HCT116 (cell line): ENCODE measurements around the gene SYTL5. TPM values are rescaled to one million over a fixed set of nuclear protein-coding genes. Genes with fewer than 3 reads are reported as not detected.

ENCODE experiments used
- ATAC-seq: fragments of 200-7000 bp; cut with Tn5 transposase; 2 replicates; pipeline ENCODE4 v1.9.1; 2020; ENCODE audit warnings: mild to moderate bottlenecking, moderate library complexity
- BruUV-seq: library from RNA; stranded (reverse); fragments of 400-500 nt; replicated peaks from 2 replicates; lab custom pipeline; 2021; lab: Mats Ljungman, UMichigan
- CTCF ChIA-PET: fragments of 300-600 bp; sonication (Branson Sonifier 250); formaldehyde crosslinking; loops from one replicate; lab custom pipeline; 2021; ENCODE audit warnings: antibody characterized with exemption; lab: Charles Lee
- POLR2A ChIA-PET: fragments of 300-600, 350-600 bp; sonication (Branson Sonifier 250); formaldehyde crosslinking; loops from one replicate; lab custom pipeline; 2021; ENCODE audit warnings: antibody characterized with exemption; lab: Charles Lee
- RAD21 ChIA-PET, 2 experiments: fragments of 300-600 bp; sonication (Branson Sonifier 250); formaldehyde crosslinking; loops; one replicate each; lab custom pipeline; 2023; ENCODE audit warnings: low total read pairs in 2 of 2; ENCODE audit not compliant: uncharacterized antibody in 2 of 2, unreplicated experiment in 2 of 2, low non-redundant PET in 1 of 2; lab: Charles Lee
- DNase-seq: peaks from one replicate; pipeline ENCODE4 v3.0.0-alpha.2; 2010; ENCODE audit warnings: low read depth, low spot score
- H2AFZ ChIP-seq: fragments of 200-600 bp; shearing (Covaris generic), sonication (generic); 2 replicates; pipeline ENCODE4 v1.6.1; 2017; ENCODE audit warnings: low read depth, mixed run types, mixed read lengths, antibody characterized with exemption, low read length; ENCODE audit not compliant: poor library complexity, severe bottlenecking
- H3K27ac ChIP-seq: 2 replicates; pipeline ENCODE4 v1.5.1; 2012; ENCODE audit warnings: low read depth, low read length
- H3K27me3 ChIP-seq: fragments of 200-600 bp; sonication (generic); 2 replicates; pipeline ENCODE4 v1.6.1; 2016; ENCODE audit warnings: mixed run types, low read length, mixed read lengths; ENCODE audit not compliant: insufficient read depth
- H3K36me3 ChIP-seq, 2 experiments: fragments of 200-500 bp in 1 of 2; fragments of 200-600 bp in 1 of 2; sonication (Bioruptor generic) in 1 of 2; sonication (generic) in 1 of 2; 2 replicates each; pipeline versions ENCODE4 v1.5.1 to v1.6.1; 2014 to 2016; ENCODE audit warnings: low read length in 2 of 2, inconsistent platforms in 1 of 2, mixed read lengths in 1 of 2, mixed run types in 1 of 2; ENCODE audit not compliant: insufficient read depth in 2 of 2, control insufficient read depth in 1 of 2
- H3K4me1 ChIP-seq, 2 experiments: fragments of 200-600 bp in 1 of 2; sonication (generic) in 1 of 2; 2 replicates each; pipeline versions ENCODE4 v1.5.1 to v1.6.1; 2012 to 2017; ENCODE audit warnings: low read length in 2 of 2, inconsistent platforms in 1 of 2, mild to moderate bottlenecking in 1 of 2, mixed read lengths in 1 of 2, mixed run types in 1 of 2, moderate library complexity in 1 of 2; ENCODE audit not compliant: insufficient read depth in 2 of 2, control insufficient read depth in 1 of 2
- H3K4me2 ChIP-seq: fragments of 200-600 bp; sonication (generic); 2 replicates; pipeline ENCODE4 v1.6.1; 2017; ENCODE audit warnings: mixed run types, low read length, mixed read lengths
- H3K4me3 ChIP-seq, 2 experiments: fragments of 200-600 bp in 1 of 2; sonication (generic) in 1 of 2; replicated peaks in 1 of 2; 2 replicates each; pipeline ENCODE4 v1.5.1; 2011 to 2016; ENCODE audit warnings: low read length in 2 of 2, control low read depth in 1 of 2, low read depth in 1 of 2, mild to moderate bottlenecking in 1 of 2, mixed read lengths in 1 of 2, mixed run types in 1 of 2
- H3K79me2 ChIP-seq: fragments of 200-600 bp; sonication (generic); 2 replicates; pipeline ENCODE4 v1.6.1; 2017; ENCODE audit warnings: mild to moderate bottlenecking, mixed run types, low read length, moderate library complexity, mixed read lengths; ENCODE audit not compliant: insufficient read depth
- H3K9ac ChIP-seq: fragments of 200-600 bp; sonication (generic); 2 replicates; pipeline ENCODE4 v1.6.1; 2016; ENCODE audit warnings: low read length, mixed read lengths
- H3K9me2 ChIP-seq: fragments of 200-600 bp; sonication (generic), shearing (Covaris generic); 2 replicates; pipeline ENCODE4 v1.6.1; 2017; ENCODE audit warnings: mixed run types, mild to moderate bottlenecking, moderate library complexity; ENCODE audit not compliant: insufficient read depth
- H3K9me3 ChIP-seq, 2 experiments: fragments of 200-500 bp in 1 of 2; fragments of 200-600 bp in 1 of 2; sonication (Bioruptor generic) in 1 of 2; sonication (generic) in 1 of 2; 2 replicates each; pipeline ENCODE4 v1.6.1; 2014 to 2017; ENCODE audit warnings: low read length in 2 of 2, mixed read lengths in 2 of 2, inconsistent platforms in 1 of 2, low read depth in 1 of 2, mild to moderate bottlenecking in 1 of 2, mixed run types in 1 of 2, moderate library complexity in 1 of 2; ENCODE audit not compliant: control insufficient read depth in 1 of 2, insufficient read depth in 1 of 2
- H4K20me1 ChIP-seq: fragments of 200-600 bp; sonication (generic), shearing (Covaris generic); 2 replicates; pipeline ENCODE4 v1.6.1; 2017; ENCODE audit warnings: mixed run types, mild to moderate bottlenecking, moderate library complexity; ENCODE audit not compliant: insufficient read depth
- CEBPB ChIP-seq: IDR thresholded peaks from 2 replicates; pipeline ENCODE4 v1.6.1; 2012; ENCODE audit warnings: low read depth
- EGR1 ChIP-seq: IDR thresholded peaks from 2 replicates; pipeline ENCODE4 v1.6.1; 2012; ENCODE audit warnings: low read depth
- ELF1 ChIP-seq: IDR thresholded peaks from 2 replicates; pipeline ENCODE4 v1.6.1; 2012; ENCODE audit warnings: low read depth, borderline replicate concordance
- EZH2 ChIP-seq: fragments of 200-600 bp; sonication (generic); IDR thresholded peaks from 2 replicates; pipeline ENCODE4 v1.6.1; 2017; ENCODE audit warnings: antibody characterized with exemption, mixed run types
- EZH2phosphoT487 ChIP-seq: fragments of 200-600 bp; IDR thresholded peaks from 2 replicates; pipeline ENCODE4 v1.6.1; 2018; ENCODE audit warnings: antibody characterized with exemption, borderline replicate concordance
- FOSL1 ChIP-seq: IDR thresholded peaks from 2 replicates; pipeline ENCODE4 v1.6.1; 2012; ENCODE audit warnings: low read depth
- JUND ChIP-seq: IDR thresholded peaks from 2 replicates; pipeline ENCODE4 v1.6.1; 2012
- POLR2A ChIP-seq: IDR thresholded peaks from 2 replicates; pipeline ENCODE4 v1.7.0; 2011; ENCODE audit warnings: borderline replicate concordance; ENCODE audit not compliant: insufficient read depth, insufficient read length; ENCODE audit errors: extremely low read depth
- POLR2AphosphoS5 ChIP-seq: IDR thresholded peaks from 2 replicates; pipeline ENCODE4 v1.6.1; 2011; ENCODE audit warnings: mild to moderate bottlenecking, low read depth, low read length, moderate library complexity
- SP1 ChIP-seq: IDR thresholded peaks from 2 replicates; pipeline ENCODE4 v1.6.1; 2012; ENCODE audit warnings: low read depth
- SRF ChIP-seq: IDR thresholded peaks from 2 replicates; pipeline ENCODE4 v1.6.1; 2012; ENCODE audit warnings: low read depth
- TCF7L2 ChIP-seq: IDR thresholded peaks from 2 replicates; pipeline ENCODE4 v1.7.0; 2011; ENCODE audit warnings: borderline replicate concordance, inconsistent platforms; ENCODE audit not compliant: insufficient read depth, insufficient read length; ENCODE audit errors: extremely low read depth
- YY1 ChIP-seq: IDR thresholded peaks from 2 replicates; pipeline ENCODE4 v1.6.1; 2011; ENCODE audit warnings: low read length, low read depth, moderate library complexity, mild to moderate bottlenecking; ENCODE audit not compliant: insufficient replicate concordance; ENCODE audit errors: extremely low read depth
- ZNF274 ChIP-seq: fragments of 200-500 bp; sonication (Bioruptor generic); IDR thresholded peaks from 2 replicates; pipeline ENCODE4 v1.6.1; 2014; ENCODE audit warnings: mild to moderate bottlenecking, low read depth, low read length, inconsistent platforms
- intact Hi-C: fragments of 100-400 bp; cut with micrococcal nuclease; formaldehyde crosslinking; loops from 2 replicates; pipeline ENCODE4 v1.10.0; 2022
- total RNA-seq: library from RNA; stranded (reverse); gene quantifications from one replicate; pipeline ENCODE4 v1.2.1, GENCODE V29; 2021; ENCODE audit not compliant: unreplicated experiment
- TF ChIP-seq, protein P1 (sequence below): IDR thresholded peaks from 2 replicates; pipeline ENCODE4 v1.6.1; 2011; ENCODE audit warnings: mild to moderate bottlenecking, low read length, moderate library complexity; ENCODE audit not compliant: insufficient replicate concordance; ENCODE audit errors: extremely low read depth
- TF ChIP-seq, protein P2 (sequence below): IDR thresholded peaks from 2 replicates; pipeline ENCODE4 v1.6.1; 2012
- TF ChIP-seq, protein P3 (sequence below): IDR thresholded peaks from 2 replicates; pipeline ENCODE4 v1.6.1; 2012; ENCODE audit warnings: low read depth
- TF ChIP-seq, protein P4 (sequence below): IDR thresholded peaks from 2 replicates; pipeline ENCODE4 v1.6.1; 2012
- TF ChIP-seq, protein P5 (sequence below), 3 experiments: fragments of 200-600 bp in 1 of 3; sonication (generic) in 1 of 3; IDR thresholded peaks in 2 of 3; conservative IDR thresholded peaks in 1 of 3; 2 replicates each; pipeline ENCODE4 v1.5.1; 2012 to 2017; ENCODE audit warnings: low read depth in 2 of 3, low read length in 2 of 3, antibody characterized with exemption in 1 of 3, borderline replicate concordance in 1 of 3, control low read depth in 1 of 3, mild to moderate bottlenecking in 1 of 3, mixed read lengths in 1 of 3, mixed run types in 1 of 3, moderate library complexity in 1 of 3; ENCODE audit not compliant: insufficient read depth in 1 of 3

SYTL5 gene
- total RNA-seq, 1 experiment from 2014 or later = 0.20 TPM

DNA sequence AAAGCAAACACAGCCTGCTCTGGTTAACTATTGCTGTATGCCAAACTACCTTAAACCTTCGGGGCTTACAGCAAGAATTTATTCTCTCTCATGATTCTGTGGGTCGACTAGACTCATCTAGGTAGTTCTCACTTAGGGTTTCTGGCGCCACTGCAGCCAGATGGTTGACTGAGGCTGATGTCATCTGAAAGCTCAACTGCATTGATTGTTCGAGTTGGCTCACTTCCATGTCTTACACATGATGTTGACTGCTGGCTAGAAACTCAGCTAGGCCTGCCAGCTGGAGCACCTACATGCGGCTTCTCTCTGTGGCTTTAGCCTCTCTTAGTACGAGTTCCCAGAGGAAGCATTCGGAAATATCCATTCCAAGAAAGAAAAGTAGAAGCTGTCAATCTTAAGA lies 111.1 kb downstream of the SYTL5 start:
- TF ChIP-seq, protein P1, sequence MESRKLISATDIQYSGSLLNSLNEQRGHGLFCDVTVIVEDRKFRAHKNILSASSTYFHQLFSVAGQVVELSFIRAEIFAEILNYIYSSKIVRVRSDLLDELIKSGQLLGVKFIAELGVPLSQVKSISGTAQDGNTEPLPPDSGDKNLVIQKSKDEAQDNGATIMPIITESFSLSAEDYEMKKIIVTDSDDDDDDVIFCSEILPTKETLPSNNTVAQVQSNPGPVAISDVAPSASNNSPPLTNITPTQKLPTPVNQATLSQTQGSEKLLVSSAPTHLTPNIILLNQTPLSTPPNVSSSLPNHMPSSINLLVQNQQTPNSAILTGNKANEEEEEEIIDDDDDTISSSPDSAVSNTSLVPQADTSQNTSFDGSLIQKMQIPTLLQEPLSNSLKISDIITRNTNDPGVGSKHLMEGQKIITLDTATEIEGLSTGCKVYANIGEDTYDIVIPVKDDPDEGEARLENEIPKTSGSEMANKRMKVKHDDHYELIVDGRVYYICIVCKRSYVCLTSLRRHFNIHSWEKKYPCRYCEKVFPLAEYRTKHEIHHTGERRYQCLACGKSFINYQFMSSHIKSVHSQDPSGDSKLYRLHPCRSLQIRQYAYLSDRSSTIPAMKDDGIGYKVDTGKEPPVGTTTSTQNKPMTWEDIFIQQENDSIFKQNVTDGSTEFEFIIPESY = no peak
- TF ChIP-seq SP1 = no peak
- no peak for TF ChIP-seq CEBPB
- no peak for TF ChIP-seq EGR1
- TF ChIP-seq, protein P2, sequence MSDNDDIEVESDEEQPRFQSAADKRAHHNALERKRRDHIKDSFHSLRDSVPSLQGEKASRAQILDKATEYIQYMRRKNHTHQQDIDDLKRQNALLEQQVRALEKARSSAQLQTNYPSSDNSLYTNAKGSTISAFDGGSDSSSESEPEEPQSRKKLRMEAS = no peak
- no peak for TF ChIP-seq POLR2AphosphoS5
- no peak for TF ChIP-seq POLR2A
- TF ChIP-seq, protein P3, sequence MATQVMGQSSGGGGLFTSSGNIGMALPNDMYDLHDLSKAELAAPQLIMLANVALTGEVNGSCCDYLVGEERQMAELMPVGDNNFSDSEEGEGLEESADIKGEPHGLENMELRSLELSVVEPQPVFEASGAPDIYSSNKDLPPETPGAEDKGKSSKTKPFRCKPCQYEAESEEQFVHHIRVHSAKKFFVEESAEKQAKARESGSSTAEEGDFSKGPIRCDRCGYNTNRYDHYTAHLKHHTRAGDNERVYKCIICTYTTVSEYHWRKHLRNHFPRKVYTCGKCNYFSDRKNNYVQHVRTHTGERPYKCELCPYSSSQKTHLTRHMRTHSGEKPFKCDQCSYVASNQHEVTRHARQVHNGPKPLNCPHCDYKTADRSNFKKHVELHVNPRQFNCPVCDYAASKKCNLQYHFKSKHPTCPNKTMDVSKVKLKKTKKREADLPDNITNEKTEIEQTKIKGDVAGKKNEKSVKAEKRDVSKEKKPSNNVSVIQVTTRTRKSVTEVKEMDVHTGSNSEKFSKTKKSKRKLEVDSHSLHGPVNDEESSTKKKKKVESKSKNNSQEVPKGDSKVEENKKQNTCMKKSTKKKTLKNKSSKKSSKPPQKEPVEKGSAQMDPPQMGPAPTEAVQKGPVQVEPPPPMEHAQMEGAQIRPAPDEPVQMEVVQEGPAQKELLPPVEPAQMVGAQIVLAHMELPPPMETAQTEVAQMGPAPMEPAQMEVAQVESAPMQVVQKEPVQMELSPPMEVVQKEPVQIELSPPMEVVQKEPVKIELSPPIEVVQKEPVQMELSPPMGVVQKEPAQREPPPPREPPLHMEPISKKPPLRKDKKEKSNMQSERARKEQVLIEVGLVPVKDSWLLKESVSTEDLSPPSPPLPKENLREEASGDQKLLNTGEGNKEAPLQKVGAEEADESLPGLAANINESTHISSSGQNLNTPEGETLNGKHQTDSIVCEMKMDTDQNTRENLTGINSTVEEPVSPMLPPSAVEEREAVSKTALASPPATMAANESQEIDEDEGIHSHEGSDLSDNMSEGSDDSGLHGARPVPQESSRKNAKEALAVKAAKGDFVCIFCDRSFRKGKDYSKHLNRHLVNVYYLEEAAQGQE = no peak
- TF ChIP-seq YY1 = no peak
- TF ChIP-seq EZH2phosphoT487 = no peak
- no peak for TF ChIP-seq FOSL1
- no peak for TF ChIP-seq TCF7L2
- TF ChIP-seq JUND = no peak
- TF ChIP-seq EZH2 = no peak
- no peak for TF ChIP-seq ZNF274
- TF ChIP-seq, protein P4, sequence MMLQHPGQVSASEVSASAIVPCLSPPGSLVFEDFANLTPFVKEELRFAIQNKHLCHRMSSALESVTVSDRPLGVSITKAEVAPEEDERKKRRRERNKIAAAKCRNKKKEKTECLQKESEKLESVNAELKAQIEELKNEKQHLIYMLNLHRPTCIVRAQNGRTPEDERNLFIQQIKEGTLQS = no peak
- TF ChIP-seq, protein P5, sequence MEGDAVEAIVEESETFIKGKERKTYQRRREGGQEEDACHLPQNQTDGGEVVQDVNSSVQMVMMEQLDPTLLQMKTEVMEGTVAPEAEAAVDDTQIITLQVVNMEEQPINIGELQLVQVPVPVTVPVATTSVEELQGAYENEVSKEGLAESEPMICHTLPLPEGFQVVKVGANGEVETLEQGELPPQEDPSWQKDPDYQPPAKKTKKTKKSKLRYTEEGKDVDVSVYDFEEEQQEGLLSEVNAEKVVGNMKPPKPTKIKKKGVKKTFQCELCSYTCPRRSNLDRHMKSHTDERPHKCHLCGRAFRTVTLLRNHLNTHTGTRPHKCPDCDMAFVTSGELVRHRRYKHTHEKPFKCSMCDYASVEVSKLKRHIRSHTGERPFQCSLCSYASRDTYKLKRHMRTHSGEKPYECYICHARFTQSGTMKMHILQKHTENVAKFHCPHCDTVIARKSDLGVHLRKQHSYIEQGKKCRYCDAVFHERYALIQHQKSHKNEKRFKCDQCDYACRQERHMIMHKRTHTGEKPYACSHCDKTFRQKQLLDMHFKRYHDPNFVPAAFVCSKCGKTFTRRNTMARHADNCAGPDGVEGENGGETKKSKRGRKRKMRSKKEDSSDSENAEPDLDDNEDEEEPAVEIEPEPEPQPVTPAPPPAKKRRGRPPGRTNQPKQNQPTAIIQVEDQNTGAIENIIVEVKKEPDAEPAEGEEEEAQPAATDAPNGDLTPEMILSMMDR (IDR thresholded peaks at IDR 0.05 in 2 of 3, conservative IDR thresholded peaks at IDR 0.05 in 1 of 3; ENCODE audit: borderline replicate concordance in 1 of 3, insufficient read depth in 1 of 3, low read depth in 2 of 3, low read length in 2 of 3) = no peak
- TF ChIP-seq SRF = no peak
- TF ChIP-seq ELF1 = no peak
- TF ChIP-seq, all 23 proteins: peak for 0
- ATAC-seq (no peak), DNase-seq (no peak)
- intact Hi-C loops = no loop called here
- no peaks in the 10 kb centered on the region for H3K9me2 ChIP-seq
- H3K36me3 ChIP-seq = no peaks in the 10 kb centered on the region
- ChIA-PET CTCF (no interaction called here), POLR2A (no interaction called here), RAD21 (no interaction called here)
- no peaks in the 10 kb centered on the region for H3K9me3 ChIP-seq
- no peaks in the 10 kb centered on the region for H4K20me1 ChIP-seq
- BruUV-seq = no TSS peak
- H2AFZ ChIP-seq = no peak overlapping the region
- no peaks in the 10 kb centered on the region for H3K4me1 ChIP-seq
- H3K27me3 ChIP-seq = no peaks in the 10 kb centered on the region
- no peak overlapping the region for H3K9ac ChIP-seq
- H3K4me2 ChIP-seq = no peak overlapping the region
- no peak overlapping the region for H3K27ac ChIP-seq
- no peaks in the 10 kb centered on the region for H3K79me2 ChIP-seq
- H3K4me3 ChIP-seq = no peak overlapping the region
